HCT116 (cell line): ENCODE results near the gene ADARB2. TPM values are rescaled to one million over a fixed set of nuclear protein-coding genes. Genes with fewer than 3 reads are reported as not detected.

Experiments used
- ATAC-seq: fragments of 200-7000 bp; cut with Tn5 transposase; 2 replicates; pipeline ENCODE4 v1.9.1; 2020; ENCODE audit warnings: mild to moderate bottlenecking, moderate library complexity
- BruUV-seq: library from RNA; stranded (reverse); fragments of 400-500 nt; replicated peaks from 2 replicates; lab custom pipeline; 2021; lab: Mats Ljungman, UMichigan
- CTCF ChIA-PET: fragments of 300-600 bp; sonication (Branson Sonifier 250); formaldehyde crosslinking; loops from one replicate; lab custom pipeline; 2021; ENCODE audit warnings: antibody characterized with exemption; lab: Charles Lee
- POLR2A ChIA-PET: fragments of 300-600, 350-600 bp; sonication (Branson Sonifier 250); formaldehyde crosslinking; loops from one replicate; lab custom pipeline; 2021; ENCODE audit warnings: antibody characterized with exemption; lab: Charles Lee
- RAD21 ChIA-PET, 2 experiments: fragments of 300-600 bp; sonication (Branson Sonifier 250); formaldehyde crosslinking; loops; one replicate each; lab custom pipeline; 2023; ENCODE audit warnings: low total read pairs in 2 of 2; ENCODE audit not compliant: uncharacterized antibody in 2 of 2, unreplicated experiment in 2 of 2, low non-redundant PET in 1 of 2; lab: Charles Lee
- DNase-seq: peaks from one replicate; pipeline ENCODE4 v3.0.0-alpha.2; 2010; ENCODE audit warnings: low read depth, low spot score
- H2AFZ ChIP-seq: fragments of 200-600 bp; shearing (Covaris generic), sonication (generic); 2 replicates; pipeline ENCODE4 v1.6.1; 2017; ENCODE audit warnings: low read depth, mixed run types, mixed read lengths, antibody characterized with exemption, low read length; ENCODE audit not compliant: poor library complexity, severe bottlenecking
- H3K27ac ChIP-seq: 2 replicates; pipeline ENCODE4 v1.5.1; 2012; ENCODE audit warnings: low read depth, low read length
- H3K27me3 ChIP-seq: fragments of 200-600 bp; sonication (generic); 2 replicates; pipeline ENCODE4 v1.6.1; 2016; ENCODE audit warnings: mixed run types, low read length, mixed read lengths; ENCODE audit not compliant: insufficient read depth
- H3K36me3 ChIP-seq, 2 experiments: fragments of 200-500 bp in 1 of 2; fragments of 200-600 bp in 1 of 2; sonication (Bioruptor generic) in 1 of 2; sonication (generic) in 1 of 2; 2 replicates each; pipeline versions ENCODE4 v1.5.1 to v1.6.1; 2014 to 2016; ENCODE audit warnings: low read length in 2 of 2, inconsistent platforms in 1 of 2, mixed read lengths in 1 of 2, mixed run types in 1 of 2; ENCODE audit not compliant: insufficient read depth in 2 of 2, control insufficient read depth in 1 of 2
- H3K4me1 ChIP-seq, 2 experiments: fragments of 200-600 bp in 1 of 2; sonication (generic) in 1 of 2; 2 replicates each; pipeline versions ENCODE4 v1.5.1 to v1.6.1; 2012 to 2017; ENCODE audit warnings: low read length in 2 of 2, inconsistent platforms in 1 of 2, mild to moderate bottlenecking in 1 of 2, mixed read lengths in 1 of 2, mixed run types in 1 of 2, moderate library complexity in 1 of 2; ENCODE audit not compliant: insufficient read depth in 2 of 2, control insufficient read depth in 1 of 2
- H3K4me2 ChIP-seq: fragments of 200-600 bp; sonication (generic); 2 replicates; pipeline ENCODE4 v1.6.1; 2017; ENCODE audit warnings: mixed run types, low read length, mixed read lengths
- H3K4me3 ChIP-seq, 2 experiments: fragments of 200-600 bp in 1 of 2; sonication (generic) in 1 of 2; replicated peaks in 1 of 2; 2 replicates each; pipeline ENCODE4 v1.5.1; 2011 to 2016; ENCODE audit warnings: low read length in 2 of 2, control low read depth in 1 of 2, low read depth in 1 of 2, mild to moderate bottlenecking in 1 of 2, mixed read lengths in 1 of 2, mixed run types in 1 of 2
- H3K79me2 ChIP-seq: fragments of 200-600 bp; sonication (generic); 2 replicates; pipeline ENCODE4 v1.6.1; 2017; ENCODE audit warnings: mild to moderate bottlenecking, mixed run types, low read length, moderate library complexity, mixed read lengths; ENCODE audit not compliant: insufficient read depth
- H3K9ac ChIP-seq: fragments of 200-600 bp; sonication (generic); 2 replicates; pipeline ENCODE4 v1.6.1; 2016; ENCODE audit warnings: low read length, mixed read lengths
- H3K9me2 ChIP-seq: fragments of 200-600 bp; sonication (generic), shearing (Covaris generic); 2 replicates; pipeline ENCODE4 v1.6.1; 2017; ENCODE audit warnings: mixed run types, mild to moderate bottlenecking, moderate library complexity; ENCODE audit not compliant: insufficient read depth
- H3K9me3 ChIP-seq, 2 experiments: fragments of 200-500 bp in 1 of 2; fragments of 200-600 bp in 1 of 2; sonication (Bioruptor generic) in 1 of 2; sonication (generic) in 1 of 2; 2 replicates each; pipeline ENCODE4 v1.6.1; 2014 to 2017; ENCODE audit warnings: low read length in 2 of 2, mixed read lengths in 2 of 2, inconsistent platforms in 1 of 2, low read depth in 1 of 2, mild to moderate bottlenecking in 1 of 2, mixed run types in 1 of 2, moderate library complexity in 1 of 2; ENCODE audit not compliant: control insufficient read depth in 1 of 2, insufficient read depth in 1 of 2
- H4K20me1 ChIP-seq: fragments of 200-600 bp; sonication (generic), shearing (Covaris generic); 2 replicates; pipeline ENCODE4 v1.6.1; 2017; ENCODE audit warnings: mixed run types, mild to moderate bottlenecking, moderate library complexity; ENCODE audit not compliant: insufficient read depth
- CBX3 ChIP-seq: IDR thresholded peaks from 2 replicates; pipeline ENCODE4 v1.6.1; 2012; ENCODE audit warnings: low read depth
- CEBPB ChIP-seq: IDR thresholded peaks from 2 replicates; pipeline ENCODE4 v1.6.1; 2012; ENCODE audit warnings: low read depth
- CTCF ChIP-seq, 3 experiments: fragments of 200-600 bp in 1 of 3; sonication (generic) in 1 of 3; IDR thresholded peaks in 2 of 3; conservative IDR thresholded peaks in 1 of 3; 2 replicates each; pipeline ENCODE4 v1.5.1; 2012 to 2017; ENCODE audit warnings: low read depth in 2 of 3, low read length in 2 of 3, antibody characterized with exemption in 1 of 3, borderline replicate concordance in 1 of 3, control low read depth in 1 of 3, mild to moderate bottlenecking in 1 of 3, mixed read lengths in 1 of 3, mixed run types in 1 of 3, moderate library complexity in 1 of 3; ENCODE audit not compliant: insufficient read depth in 1 of 3
- EZH2 ChIP-seq: fragments of 200-600 bp; sonication (generic); IDR thresholded peaks from 2 replicates; pipeline ENCODE4 v1.6.1; 2017; ENCODE audit warnings: antibody characterized with exemption, mixed run types
- FOSL1 ChIP-seq: IDR thresholded peaks from 2 replicates; pipeline ENCODE4 v1.6.1; 2012; ENCODE audit warnings: low read depth
- POLR2AphosphoS5 ChIP-seq: IDR thresholded peaks from 2 replicates; pipeline ENCODE4 v1.6.1; 2011; ENCODE audit warnings: mild to moderate bottlenecking, low read depth, low read length, moderate library complexity
- YY1 ChIP-seq: IDR thresholded peaks from 2 replicates; pipeline ENCODE4 v1.6.1; 2011; ENCODE audit warnings: low read length, low read depth, moderate library complexity, mild to moderate bottlenecking; ENCODE audit not compliant: insufficient replicate concordance; ENCODE audit errors: extremely low read depth
- ZNF274 ChIP-seq: fragments of 200-500 bp; sonication (Bioruptor generic); IDR thresholded peaks from 2 replicates; pipeline ENCODE4 v1.6.1; 2014; ENCODE audit warnings: mild to moderate bottlenecking, low read depth, low read length, inconsistent platforms
- intact Hi-C: fragments of 100-400 bp; cut with micrococcal nuclease; formaldehyde crosslinking; loops from 2 replicates; pipeline ENCODE4 v1.10.0; 2022
- total RNA-seq: library from RNA; stranded (reverse); gene quantifications from one replicate; pipeline ENCODE4 v1.2.1, GENCODE V29; 2021; ENCODE audit not compliant: unreplicated experiment

Gene ADARB2
- total RNA-seq, 1 experiment from 2014 or later: not detected

DNA sequence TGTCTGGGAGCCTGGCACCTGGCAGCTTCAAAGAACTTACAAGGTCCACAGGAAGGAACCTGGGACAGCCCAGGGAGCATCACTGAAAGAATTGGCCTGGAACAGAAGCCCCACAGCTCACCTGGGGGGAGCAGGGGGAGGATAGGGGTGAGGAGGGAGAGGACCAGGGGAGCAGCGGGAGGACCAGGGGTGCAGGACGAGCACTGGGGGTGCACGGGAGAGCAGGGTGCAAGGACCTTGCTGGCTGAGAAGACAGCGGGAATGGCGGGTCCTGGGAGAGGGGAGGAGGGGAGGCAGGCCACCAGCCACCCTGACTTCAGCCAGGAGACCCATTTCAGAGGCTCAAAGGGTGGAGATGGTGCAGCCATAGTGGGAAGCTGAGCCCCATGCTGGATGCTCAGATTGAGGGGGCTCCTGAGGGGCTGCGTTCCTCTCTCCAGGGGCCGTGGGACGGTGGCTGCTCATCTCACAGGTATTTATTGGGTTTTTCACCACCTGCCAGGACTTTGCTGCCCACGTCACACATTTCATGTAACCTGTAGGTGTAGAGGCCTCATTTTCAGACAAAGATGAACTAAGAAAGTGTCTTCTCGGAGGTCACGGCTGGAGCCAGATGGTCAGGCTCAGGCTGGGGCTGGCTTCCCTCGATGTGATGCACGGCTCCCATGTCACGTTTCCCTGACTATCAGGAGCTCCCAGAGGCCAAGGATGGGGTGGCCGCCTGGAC is 571.1 kb downstream of the ADARB2 start (continued):
- no peak for TF ChIP-seq POLR2AphosphoS5
- no peak for TF ChIP-seq CBX3

- Histone ChIP-seq H2AFZ (no peak overlapping the region), H3K4me3 (no peak overlapping the region), H3K9me2 (no peaks in the 10 kb centered on the region), H3K79me2 (no peaks in the 10 kb centered on the region), H4K20me1 (no peaks in the 10 kb centered on the region), H3K4me2 (no peak overlapping the region), H3K36me3 (no peaks in the 10 kb centered on the region), H3K9ac (no peak overlapping the region), H3K4me1 (no peaks in the 10 kb centered on the region), H3K27ac (no peak overlapping the region), H3K27me3 (peaks cover 25% of the 10 kb centered on the region), H3K9me3 (no peaks in the 10 kb centered on the region)
- no TSS peak for BruUV-seq
- RAD21 ChIA-PET: no interaction called here
- no peak for TF ChIP-seq EZH2
- no peak for TF ChIP-seq CTCF (IDR thresholded peaks at IDR 0.05 in 2 of 3, conservative IDR thresholded peaks at IDR 0.05 in 1 of 3; ENCODE audit: borderline replicate concordance in 1 of 3, insufficient read depth in 1 of 3, low read depth in 2 of 3, low read length in 2 of 3)
- TF ChIP-seq YY1: no peak
- TF ChIP-seq ZNF274: no peak
- TF ChIP-seq FOSL1: no peak
- TF ChIP-seq CEBPB: no peak
- POLR2A ChIA-PET: no interaction called here
- no peak for DNase-seq
- ATAC-seq: no peak
- CTCF ChIA-PET: no interaction called here
- intact Hi-C loops: no loop called here
Measured at GRCh38 chr10:1163831-1164230, 573.5 kb downstream of the ADARB2 start.
